ENCODE data around the gene ASPM.

ASPM gene

GRCh38 chr1:197181982-197182381 lies 35.5 kb upstream of the ASPM start:
- no peak overlapping the region for H3K4me3 ChIP-seq (ENCODE audit: low read depth, low read length)
- DNase-seq (ENCODE audit: low read depth), result no peak
- TF ChIP-seq, protein P1, sequence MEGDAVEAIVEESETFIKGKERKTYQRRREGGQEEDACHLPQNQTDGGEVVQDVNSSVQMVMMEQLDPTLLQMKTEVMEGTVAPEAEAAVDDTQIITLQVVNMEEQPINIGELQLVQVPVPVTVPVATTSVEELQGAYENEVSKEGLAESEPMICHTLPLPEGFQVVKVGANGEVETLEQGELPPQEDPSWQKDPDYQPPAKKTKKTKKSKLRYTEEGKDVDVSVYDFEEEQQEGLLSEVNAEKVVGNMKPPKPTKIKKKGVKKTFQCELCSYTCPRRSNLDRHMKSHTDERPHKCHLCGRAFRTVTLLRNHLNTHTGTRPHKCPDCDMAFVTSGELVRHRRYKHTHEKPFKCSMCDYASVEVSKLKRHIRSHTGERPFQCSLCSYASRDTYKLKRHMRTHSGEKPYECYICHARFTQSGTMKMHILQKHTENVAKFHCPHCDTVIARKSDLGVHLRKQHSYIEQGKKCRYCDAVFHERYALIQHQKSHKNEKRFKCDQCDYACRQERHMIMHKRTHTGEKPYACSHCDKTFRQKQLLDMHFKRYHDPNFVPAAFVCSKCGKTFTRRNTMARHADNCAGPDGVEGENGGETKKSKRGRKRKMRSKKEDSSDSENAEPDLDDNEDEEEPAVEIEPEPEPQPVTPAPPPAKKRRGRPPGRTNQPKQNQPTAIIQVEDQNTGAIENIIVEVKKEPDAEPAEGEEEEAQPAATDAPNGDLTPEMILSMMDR (IDR thresholded peaks at IDR 0.05; ENCODE audit: control insufficient read depth, extremely low read depth, insufficient read depth), result no peak

- no peak for DNase-seq (ENCODE audit: low read depth)
- TF ChIP-seq, protein P1 (IDR thresholded peaks at IDR 0.05; ENCODE audit: control insufficient read depth, extremely low read depth, insufficient read depth), result peak; percentile 54
- no peak overlapping the region for H3K4me3 ChIP-seq (ENCODE audit: low read depth, low read length)
Measured at GRCh38 chr1:197180252-197180878, 33.9 kb upstream of the ASPM start.

DNA sequence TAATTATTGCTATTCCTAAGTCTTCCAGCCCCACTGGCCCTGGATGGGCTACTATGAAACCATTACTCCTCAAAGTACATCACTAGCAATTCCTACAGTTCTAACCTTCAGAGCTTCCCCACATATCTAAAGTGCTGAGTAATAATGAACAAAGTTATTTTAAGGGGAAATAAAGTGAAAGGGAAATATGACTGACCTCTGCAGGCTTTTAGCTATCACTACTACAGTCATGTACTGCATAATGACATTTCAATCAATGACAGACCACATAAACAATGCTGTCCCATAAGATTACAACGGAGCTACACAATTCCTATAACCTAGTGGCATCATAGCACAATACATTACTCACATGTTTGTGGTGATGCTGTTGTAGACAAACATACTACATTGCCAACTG lies 32.5 kb upstream of the ASPM start:
- DNase-seq (ENCODE audit: low read depth), result no peak
- no peak overlapping the region for H3K4me3 ChIP-seq (ENCODE audit: low read depth, low read length)
- TF ChIP-seq, protein P1 (IDR thresholded peaks at IDR 0.05; ENCODE audit: control insufficient read depth, extremely low read depth, insufficient read depth), result no peak

DNA sequence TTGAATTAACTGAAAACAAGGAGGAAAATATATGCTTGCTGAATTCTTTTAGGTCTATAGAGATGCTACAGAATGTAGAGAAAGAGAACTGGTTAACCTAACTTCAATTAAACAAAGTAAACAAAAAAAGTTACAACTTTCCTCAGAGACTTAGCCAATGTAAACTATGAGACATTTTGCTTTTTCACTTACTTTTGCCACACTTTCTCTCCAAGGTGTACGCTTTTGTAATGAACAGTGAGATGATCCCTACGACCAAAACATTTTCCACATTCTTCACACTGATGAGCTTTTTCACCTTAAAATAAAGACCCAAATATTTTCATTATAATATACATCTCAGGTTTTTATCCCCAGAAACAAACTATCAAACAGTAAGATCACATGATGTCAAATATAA lies 28.3 kb upstream of the ASPM start:
- H3K4me3 ChIP-seq (ENCODE audit: low read depth, low read length), result no peak overlapping the region
- no peak for DNase-seq (ENCODE audit: low read depth)
- TF ChIP-seq, protein P1 (IDR thresholded peaks at IDR 0.05; ENCODE audit: control insufficient read depth, extremely low read depth, insufficient read depth), result no peak

DNA sequence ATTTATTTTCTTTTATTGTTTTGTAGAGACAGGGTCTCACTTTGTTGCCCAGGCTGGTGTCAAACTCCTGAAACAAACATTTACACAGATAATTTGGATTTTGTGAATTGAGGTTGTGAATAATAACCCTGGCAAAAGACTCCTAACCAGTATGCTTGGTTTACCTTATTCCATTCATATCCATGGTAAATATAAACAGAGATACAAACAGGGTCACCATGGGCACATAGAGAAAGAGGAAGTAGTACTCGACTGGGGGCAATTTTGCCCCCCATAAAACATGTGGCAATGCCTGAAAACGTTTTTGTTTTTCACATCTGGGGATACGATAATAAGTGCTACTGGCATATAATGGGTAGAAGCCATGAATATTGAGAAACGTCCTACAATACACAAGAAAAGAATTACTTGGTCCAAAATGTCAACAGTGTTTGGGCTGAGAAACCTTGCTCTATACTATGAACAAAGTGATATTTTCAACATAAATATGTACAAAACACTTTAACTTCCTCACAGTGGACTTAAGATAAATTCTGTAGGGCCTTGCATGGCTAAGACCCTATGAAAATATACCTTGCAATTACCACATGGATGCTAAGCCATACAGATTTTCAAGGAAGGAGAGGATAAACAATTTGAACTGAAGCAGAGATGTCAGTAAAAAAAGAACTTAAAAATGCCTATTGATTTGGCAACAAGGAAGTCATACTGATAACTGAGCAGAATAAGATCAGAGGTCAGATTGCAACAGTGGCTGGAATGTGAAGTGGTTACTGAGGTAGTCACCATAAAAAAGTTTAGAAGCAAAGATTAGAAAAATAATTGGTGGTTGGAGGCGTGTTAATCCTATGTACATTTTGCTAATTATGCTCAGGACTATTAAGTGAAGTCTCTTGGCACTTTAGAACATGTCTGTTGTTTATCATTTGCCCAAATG lies 27.4 kb upstream of the ASPM start:
- no peak for DNase-seq (ENCODE audit: low read depth)
- no peak overlapping the region for H3K4me3 ChIP-seq (ENCODE audit: low read depth, low read length)
- TF ChIP-seq, protein P1 (IDR thresholded peaks at IDR 0.05; ENCODE audit: control insufficient read depth, extremely low read depth, insufficient read depth), result no peak

DNA sequence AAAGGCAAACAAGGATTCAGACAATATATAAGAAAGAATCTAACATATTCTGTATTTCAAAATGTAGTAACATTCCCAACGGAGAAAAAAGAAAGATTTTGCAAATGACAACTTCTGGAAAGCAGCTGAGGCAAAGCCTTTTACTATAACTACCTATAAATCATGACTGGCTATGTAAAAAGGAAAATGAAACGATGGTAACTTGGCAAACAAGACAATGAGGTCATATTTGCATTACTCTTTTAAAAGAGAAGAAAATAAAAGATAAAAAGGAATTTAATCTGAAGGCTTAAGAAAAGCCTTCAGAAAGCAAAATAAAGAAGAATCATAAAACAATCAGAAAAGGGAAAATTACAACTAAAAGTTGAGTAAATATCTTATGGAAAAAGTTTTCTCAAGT lies 25.1 kb upstream of the ASPM start:
- TF ChIP-seq, protein P1 (IDR thresholded peaks at IDR 0.05; ENCODE audit: control insufficient read depth, extremely low read depth, insufficient read depth), result no peak
- H3K4me3 ChIP-seq (ENCODE audit: low read depth, low read length), result no peak overlapping the region
- DNase-seq (ENCODE audit: low read depth), result no peak
